Measurements from ENCODE around the gene MMS22L. TPM values are rescaled to one million over a fixed set of nuclear protein-coding genes. Genes with fewer than 3 reads are reported as not detected.

Gene MMS22L
- total and polyA plus RNA-seq, 10 of the 15 experiments (the other 5 are each of a cell fraction or from before 2014, with no cell fraction given) = 5.0 to 33.9 (median 18.7) TPM

GRCh38 chr6:97114645-97115044, 168.4 kb downstream of the MMS22L start:
- RAD21 ChIA-PET (ENCODE audit: unreplicated experiment) = no interaction called here
- SMC1A ChIA-PET (ENCODE audit: uncharacterized antibody, unreplicated experiment) = no interaction called here
- CTCF ChIA-PET = interaction anchor here (1.4 kb wide), 1 partner anchor 10 kb away, joined by 4 read pairs; no protein-coding TSS in a partner anchor
- H3K36me3 ChIP-seq (ENCODE audit: control insufficient read depth in 2 of 2, insufficient read depth in 2 of 2, low read length in 1 of 2) = no peaks in the 10 kb centered on the region
- H3K27me3 ChIP-seq (replicated peaks in 1 of 2; ENCODE audit: control insufficient read depth in 2 of 2, insufficient read depth in 2 of 2, low read length in 1 of 2) = no peaks in the 10 kb centered on the region; a peak in 1 of 4 replicates
- BruUV-seq (replicated peaks) = no TSS peak
- in situ Hi-C loops (cut with MboI) (no loop called here), intact Hi-C loops (cut with micrococcal nuclease; ENCODE audit: unreplicated experiment) (no loop called here)
- FAIRE-seq (no peak), ATAC-seq (no peak), DNase-seq (ENCODE audit: low read depth, low spot score) (no peak)
- no peak overlapping the region for H3K4me2 ChIP-seq (ENCODE audit: control insufficient read depth, insufficient read depth)
- H3K9ac ChIP-seq (ENCODE audit: control insufficient read depth, insufficient read depth, low read length) = no peak overlapping the region
- POLR2A ChIA-PET = no interaction called here
- H3K9me3 ChIP-seq (replicated peaks; ENCODE audit: control insufficient read depth, insufficient read depth, low read length) = no peaks in the 10 kb centered on the region
- no peak overlapping the region for H3K4me3 ChIP-seq
- no peak overlapping the region for H3K27ac ChIP-seq (ENCODE audit: control insufficient read depth, insufficient read depth)
- H2AFZ ChIP-seq (ENCODE audit: control insufficient read depth, low read depth, low read length) = no peak overlapping the region
- H3K79me2 ChIP-seq (ENCODE audit: control insufficient read depth, insufficient read depth, low read length) = no peaks in the 10 kb centered on the region
- H3K4me1 ChIP-seq (ENCODE audit: control insufficient read depth, insufficient read depth, low read length) = no peaks in the 10 kb centered on the region
- H4K20me1 ChIP-seq (ENCODE audit: control insufficient read depth, insufficient read depth) = no peaks in the 10 kb centered on the region
- TF ChIP-seq HSF1 (IDR thresholded peaks at IDR 0.05; ENCODE audit: low read depth, low read length) (no peak), E4F1 (IDR thresholded peaks at IDR 0.05; ENCODE audit: borderline replicate concordance, partially characterized antibody) (no peak), BCL11A (IDR thresholded peaks at IDR 0.05; ENCODE audit: low read depth, low read length) (no peak), BCL3 (IDR thresholded peaks at IDR 0.05; ENCODE audit: borderline replicate concordance, insufficient read depth, low read depth, low read length, poor library complexity, severe bottlenecking) (no peak), MXI1 (IDR thresholded peaks at IDR 0.05; ENCODE audit: low read depth, low read length) (no peak), SRF (IDR thresholded peaks at IDR 0.05; ENCODE audit: low read depth in 2 of 2, low read length in 2 of 2) (no peak), ZNF24 (IDR thresholded peaks at IDR 0.05) (no peak), NFYB (IDR thresholded peaks at IDR 0.05; ENCODE audit: insufficient read depth, low read depth, low read length) (no peak), SREBF1 (IDR thresholded peaks at IDR 0.05; ENCODE audit: low read length) (no peak), WRNIP1 (IDR thresholded peaks at IDR 0.05; ENCODE audit: borderline replicate concordance, low read depth, low read length) (no peak), CBFB (IDR thresholded peaks at IDR 0.05; ENCODE audit: low read depth) (no peak), PAX8 (IDR thresholded peaks at IDR 0.05) (no peak), DPF2 (IDR thresholded peaks at IDR 0.05) (no peak), ATF2 (IDR thresholded peaks at IDR 0.05; ENCODE audit: low read length) (no peak), CREM (IDR thresholded peaks at IDR 0.05; ENCODE audit: low read depth) (no peak), E2F8 (IDR thresholded peaks at IDR 0.05; ENCODE audit: low read depth, partially characterized antibody) (no peak)
